Glutamatergic neuron (in vitro differentiated cells): Measurements from ENCODE around the gene SIRT6. TPM values are rescaled to one million over a fixed set of nuclear protein-coding genes. Genes with fewer than 3 reads are reported as not detected.

Experiments used
- DNase-seq: peaks from one replicate; pipeline ENCODE4 v3.0.0; 2022
- H3K27ac Mint-ChIP-seq: one replicate; pipeline ENCODE4 v1.8.0; 2020; ENCODE audit warnings: mild to moderate bottlenecking, mixed read lengths, inconsistent platforms; ENCODE audit not compliant: unreplicated experiment
- H3K27me3 Mint-ChIP-seq: one replicate; pipeline ENCODE4 v1.8.0; 2020; ENCODE audit warnings: mild to moderate bottlenecking, moderate library complexity, mixed read lengths, inconsistent platforms; ENCODE audit not compliant: unreplicated experiment
- H3K36me3 Mint-ChIP-seq: one replicate; pipeline ENCODE4 v1.8.0; 2020; ENCODE audit warnings: mild to moderate bottlenecking, mixed read lengths, inconsistent platforms; ENCODE audit not compliant: unreplicated experiment
- H3K4me1 Mint-ChIP-seq: one replicate; pipeline ENCODE4 v1.8.0; 2020; ENCODE audit warnings: mild to moderate bottlenecking, low read depth, mixed read lengths, inconsistent platforms; ENCODE audit not compliant: unreplicated experiment
- H3K4me3 Mint-ChIP-seq: one replicate; pipeline ENCODE4 v1.8.0; 2020; ENCODE audit warnings: mild to moderate bottlenecking, mixed read lengths, inconsistent platforms; ENCODE audit not compliant: unreplicated experiment
- H3K9me3 Mint-ChIP-seq: one replicate; pipeline ENCODE4 v1.8.0; 2020; ENCODE audit warnings: mild to moderate bottlenecking, moderate library complexity, mixed read lengths, inconsistent platforms; ENCODE audit not compliant: unreplicated experiment
- CTCF ChIP-seq: fragments of 200-600 bp; sonication (generic); IDR thresholded peaks from one replicate; pipeline ENCODE4 v1.5.0; 2021; ENCODE audit not compliant: partially characterized antibody, unreplicated experiment
- total RNA-seq: library from RNA; stranded (reverse); fragmentation: NEBNext Ultra II Directional; extraction: Animal tissue kit (Norgen Biotek cat#: 25700); gene quantifications from one replicate; pipeline ENCODE4 v1.2.1, GENCODE V29; 2021; ENCODE audit not compliant: unreplicated experiment

Gene SIRT6
- total RNA-seq, 1 donor from 2014 or later: 48.3 TPM

GRCh38 chr19:4174895-4175668 lies 7.3 kb downstream of the SIRT6 start:
- no peak overlapping the region for H3K4me3 Mint-ChIP-seq
- TF ChIP-seq CTCF: no peak
- H3K36me3 Mint-ChIP-seq: no peaks in the 10 kb centered on the region
- no peak overlapping the region for H3K27ac Mint-ChIP-seq
- peaks cover 7% of the 10 kb centered on the region for H3K9me3 Mint-ChIP-seq
- H3K27me3 Mint-ChIP-seq: peaks cover 7% of the 10 kb centered on the region
- H3K4me1 Mint-ChIP-seq: peaks cover 12% of the 10 kb centered on the region
- DNase-seq: no peak

GRCh38 chr19:4174213-4174894 lies 8.0 kb downstream of the SIRT6 start:
- TF ChIP-seq CTCF: no peak
- Mint-ChIP-seq H3K27me3 (peaks cover 9% of the 10 kb centered on the region), H3K9me3 (peaks cover 10% of the 10 kb centered on the region), H3K36me3 (no peaks in the 10 kb centered on the region), H3K4me3 (no peak overlapping the region), H3K4me1 (peaks cover 14% of the 10 kb centered on the region), H3K27ac (no peak overlapping the region)
- DNase-seq: no peak

GRCh38 chr19:4173479-4174212 lies 8.7 kb downstream of the SIRT6 start:
- no peak for TF ChIP-seq CTCF
- Mint-ChIP-seq H3K27ac (no peak overlapping the region), H3K4me1 (peaks cover 14% of the 10 kb centered on the region), H3K27me3 (peaks cover 12% of the 10 kb centered on the region), H3K36me3 (no peaks in the 10 kb centered on the region), H3K9me3 (peaks cover 10% of the 10 kb centered on the region), H3K4me3 (peak overlapping the region; percentile 92)
- DNase-seq: no peak

- Mint-ChIP-seq H3K36me3 (no peaks in the 10 kb centered on the region), H3K27ac (peak overlapping the region; percentile 91), H3K27me3 (peaks cover 12% of the 10 kb centered on the region), H3K4me3 (peak overlapping the region; percentile 92), H3K9me3 (peaks cover 10% of the 10 kb centered on the region), H3K4me1 (peaks cover 14% of the 10 kb centered on the region)
- DNase-seq: peak; percentile 72
- no peak for TF ChIP-seq CTCF
Measured at GRCh38 chr19:4172861-4173473, 9.4 kb downstream of the SIRT6 start.
